Esophagus squamous epithelium (tissue), 5 donors: Measurements from ENCODE around the gene PLA1A. TPM values are rescaled to one million over a fixed set of nuclear protein-coding genes. Genes with fewer than 3 reads are reported as not detected.

Source experiments
- DNase-seq: peaks from one replicate; lab custom pipeline; 2025; lab: John Stamatoyannopoulos, UW
- H3K27ac ChIP-seq, 4 donors: fragments of 200-600 bp; sonication (generic); one replicate each; pipeline ENCODE4 v1.5.1; 2016 to 2019; ENCODE audit warnings: mild to moderate bottlenecking in 1 of 4
- H3K27me3 ChIP-seq, 4 donors: fragments of 200-600 bp; sonication (generic); 1 replicate in 3 of 4; 2 replicates in 1 of 4; pipeline versions ENCODE4 v1.5.1 to v1.6.0; 2017 to 2021; ENCODE audit warnings: antibody characterized with exemption in 1 of 4
- H3K36me3 ChIP-seq, 3 donors: fragments of 200-600 bp; sonication (generic); one replicate each; pipeline ENCODE4 v1.5.1; 2016 to 2019
- H3K4me1 ChIP-seq, 3 donors: fragments of 200-600 bp; sonication (generic); one replicate each; pipeline ENCODE4 v1.5.1; 2017 to 2019
- H3K4me3 ChIP-seq, 4 donors: fragments of 200-600 bp; sonication (generic); 1 replicate in 3 of 4; 2 replicates in 1 of 4; pipeline ENCODE4 v1.5.1; 2016 to 2019; ENCODE audit warnings: mild to moderate bottlenecking in 2 of 4, moderate library complexity in 1 of 4
- H3K9me3 ChIP-seq, 3 donors: fragments of 200-600 bp; sonication (generic); one replicate each; pipeline ENCODE4 v1.5.1; 2016 to 2019
- POLR2A ChIP-seq, 4 donors: fragments of 450-650 bp; IDR thresholded peaks; one replicate each; pipeline ENCODE4 v1.6.1; 2017; ENCODE audit warnings: antibody characterized with exemption in 4 of 4, mild to moderate bottlenecking in 4 of 4, moderate library complexity in 3 of 4
- WGBS, 2 donors: methylation state at CpG; one replicate each; pipeline ENCODE4 v1.1.5; 2018; 5-methylcytosine and 5-hydroxymethylcytosine counted together
- intact Hi-C: fragments of 100-400 bp; cut with DNase I; formaldehyde crosslinking; loops from one replicate; pipeline ENCODE4 v1.15.0; 2022
- total RNA-seq, 4 donors: library from RNA; depleted of rRNA; stranded (reverse); fragments of >200 nt; gene quantifications; one replicate each; pipeline ENCODE4 v1.1.0, GENCODE V29; 2016
- TF ChIP-seq, protein P1 (sequence below), 6 experiments: fragments of 450-650 bp in 4 of 6; fragments of 200-600 bp in 2 of 6; sonication (generic) in 2 of 6; IDR thresholded peaks; one replicate each; pipeline ENCODE4 v1.5.1; 2016 to 2019; ENCODE audit warnings: antibody characterized with exemption in 6 of 6, mild to moderate bottlenecking in 4 of 6, moderate library complexity in 4 of 6
- donor health status: DM: yes; HTN: yes; CAD: no.

PLA1A gene
- total RNA-seq, 4 donors from 2014 or later, result 0.41 to 1.5 (median 0.79) TPM; not detected in 1

DNA sequence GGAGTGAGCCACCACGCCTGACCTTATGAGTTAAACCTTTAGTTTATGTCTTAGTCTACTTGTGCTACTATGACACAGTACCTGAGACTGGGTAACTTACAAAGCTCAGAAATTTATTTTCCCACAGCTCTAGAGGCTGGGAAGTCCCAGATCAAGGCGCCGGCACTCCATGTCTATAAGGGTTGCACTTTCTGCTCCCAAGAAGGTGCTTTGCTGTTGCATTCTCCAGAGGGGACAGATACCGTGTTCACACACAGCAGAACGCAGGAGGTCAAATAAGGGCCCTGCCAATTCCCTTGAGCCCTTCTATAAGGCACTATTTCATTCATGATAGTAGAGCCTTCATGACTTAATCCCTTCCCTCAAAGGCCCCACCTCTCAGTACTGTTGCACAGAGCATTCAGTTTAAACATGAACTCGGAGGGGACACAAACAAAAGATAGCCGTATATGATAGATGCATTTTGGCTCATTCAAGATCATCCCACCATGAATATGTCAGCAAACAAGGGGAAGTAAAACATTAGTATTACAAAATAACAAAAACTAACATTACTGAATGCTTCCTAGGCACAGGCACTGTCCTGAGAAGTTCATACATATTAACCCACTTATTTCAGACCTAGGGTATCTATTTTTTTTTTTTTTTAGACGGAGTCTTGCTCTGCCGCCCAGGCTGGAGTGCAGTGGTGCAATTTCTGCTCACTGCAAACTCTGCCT lies 26.5 kb downstream of the PLA1A start:
- H3K27me3 ChIP-seq, result no peaks in the 10 kb centered on the region
- no peak overlapping the region for H3K27ac ChIP-seq
- no peak for DNase-seq
- no peaks in the 10 kb centered on the region for H3K36me3 ChIP-seq
- no peak for TF ChIP-seq POLR2A (IDR thresholded peaks at IDR 0.05)
- TF ChIP-seq, protein P1, sequence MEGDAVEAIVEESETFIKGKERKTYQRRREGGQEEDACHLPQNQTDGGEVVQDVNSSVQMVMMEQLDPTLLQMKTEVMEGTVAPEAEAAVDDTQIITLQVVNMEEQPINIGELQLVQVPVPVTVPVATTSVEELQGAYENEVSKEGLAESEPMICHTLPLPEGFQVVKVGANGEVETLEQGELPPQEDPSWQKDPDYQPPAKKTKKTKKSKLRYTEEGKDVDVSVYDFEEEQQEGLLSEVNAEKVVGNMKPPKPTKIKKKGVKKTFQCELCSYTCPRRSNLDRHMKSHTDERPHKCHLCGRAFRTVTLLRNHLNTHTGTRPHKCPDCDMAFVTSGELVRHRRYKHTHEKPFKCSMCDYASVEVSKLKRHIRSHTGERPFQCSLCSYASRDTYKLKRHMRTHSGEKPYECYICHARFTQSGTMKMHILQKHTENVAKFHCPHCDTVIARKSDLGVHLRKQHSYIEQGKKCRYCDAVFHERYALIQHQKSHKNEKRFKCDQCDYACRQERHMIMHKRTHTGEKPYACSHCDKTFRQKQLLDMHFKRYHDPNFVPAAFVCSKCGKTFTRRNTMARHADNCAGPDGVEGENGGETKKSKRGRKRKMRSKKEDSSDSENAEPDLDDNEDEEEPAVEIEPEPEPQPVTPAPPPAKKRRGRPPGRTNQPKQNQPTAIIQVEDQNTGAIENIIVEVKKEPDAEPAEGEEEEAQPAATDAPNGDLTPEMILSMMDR (IDR thresholded peaks at IDR 0.05), result no peak
- WGBS, 2 donors, result 71 to 80% methylated on average over 7 to 9 of the region's 9 CpGs
- intact Hi-C loops, result no loop called here
- peaks cover 0 to 28% (median 3%) of the 10 kb centered on the region in 3 donors for H3K4me1 ChIP-seq
- H3K9me3 ChIP-seq, result no peaks in the 10 kb centered on the region
- H3K4me3 ChIP-seq, result no peak overlapping the region

DNA sequence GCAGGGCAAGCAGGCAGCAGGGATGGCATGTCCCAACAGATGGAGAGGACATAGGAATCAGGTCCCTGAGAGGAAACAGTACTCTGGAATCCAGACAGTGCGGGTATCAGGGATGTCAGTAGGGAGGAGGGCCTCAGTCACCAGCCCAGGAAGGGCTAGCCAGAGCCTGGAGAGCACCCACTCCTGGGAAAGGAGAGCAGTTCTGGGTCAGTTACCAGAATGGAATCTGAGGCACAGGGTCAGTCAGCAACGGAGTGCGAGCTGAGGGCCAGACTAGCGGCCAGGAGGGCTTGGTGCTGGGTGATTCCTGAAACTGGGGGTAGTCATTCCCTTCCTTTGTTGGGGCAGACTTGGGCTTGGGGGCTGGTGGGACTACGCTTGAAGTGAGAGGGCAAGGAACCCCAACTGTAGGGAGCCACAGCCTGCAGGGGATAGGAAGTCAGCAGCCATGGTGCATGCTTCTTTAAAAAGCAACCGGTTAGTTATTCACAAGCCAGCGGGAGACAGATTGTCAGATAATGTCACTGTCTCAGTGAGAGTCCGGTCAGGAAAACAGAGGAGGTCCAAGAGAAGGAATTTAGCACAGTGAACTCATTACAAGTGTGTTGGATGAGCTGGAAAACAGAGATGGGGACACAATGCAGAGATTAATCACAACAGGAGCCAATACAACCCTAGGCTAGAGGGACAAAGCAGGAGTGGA lies 27.9 kb downstream of the PLA1A start:
- TF ChIP-seq, protein P1 (IDR thresholded peaks at IDR 0.05), result no peak
- TF ChIP-seq POLR2A (IDR thresholded peaks at IDR 0.05), result no peak
- H3K27ac ChIP-seq, result peak overlapping the region in 1 of 4 donors; percentile 49

DNA sequence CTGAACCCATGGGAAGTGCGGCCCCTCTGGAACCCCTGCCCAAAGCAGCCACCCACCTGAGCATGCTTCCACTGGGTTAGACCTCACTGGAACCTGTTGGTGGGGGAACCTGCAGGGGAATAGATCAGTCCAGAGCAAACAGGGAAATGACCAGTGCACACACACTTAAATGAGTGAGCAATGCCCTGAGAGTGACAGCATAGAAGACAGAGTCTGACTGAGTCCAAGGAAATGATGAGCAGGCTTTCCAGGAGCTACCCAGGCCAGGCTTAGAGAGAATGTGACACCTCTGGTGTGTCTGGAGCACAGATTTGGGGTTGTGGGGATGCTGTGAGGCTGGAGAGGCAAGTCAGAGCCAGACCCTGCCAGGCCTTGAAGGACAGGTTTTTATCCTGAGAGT lies 28.5 kb downstream of the PLA1A start:
- 75% methylated on average over 1 of the region's 1 CpG; no CpG with 5 or more reads in 1 of the 2 donors for WGBS, 2 donors
- no peak for TF ChIP-seq POLR2A (IDR thresholded peaks at IDR 0.05)
- TF ChIP-seq, protein P1 (IDR thresholded peaks at IDR 0.05), result no peak
- intact Hi-C loops, result no loop called here
- no peaks in the 10 kb centered on the region for H3K36me3 ChIP-seq
- no peak overlapping the region for H3K4me3 ChIP-seq
- H3K9me3 ChIP-seq, result no peaks in the 10 kb centered on the region
- no peaks in the 10 kb centered on the region for H3K27me3 ChIP-seq
- H3K27ac ChIP-seq, result peak overlapping the region in 1 of 4 donors; percentile 49
- peaks cover 0 to 41% (median 15%) of the 10 kb centered on the region in 3 donors for H3K4me1 ChIP-seq
- DNase-seq, result no peak

More for the DNA sequence above, 27.9 kb downstream of the PLA1A start:
- H3K27me3 ChIP-seq, result no peaks in the 10 kb centered on the region
- no peak for DNase-seq
- H3K4me1 ChIP-seq, result peaks cover 0 to 37% (median 11%) of the 10 kb centered on the region in 3 donors
- no peak overlapping the region for H3K4me3 ChIP-seq
- H3K36me3 ChIP-seq, result no peaks in the 10 kb centered on the region
- H3K9me3 ChIP-seq, result no peaks in the 10 kb centered on the region
- intact Hi-C loops, result no loop called here
- WGBS, 2 donors, result 68 to 74% methylated on average over 5 to 7 of the region's 8 CpGs

DNA sequence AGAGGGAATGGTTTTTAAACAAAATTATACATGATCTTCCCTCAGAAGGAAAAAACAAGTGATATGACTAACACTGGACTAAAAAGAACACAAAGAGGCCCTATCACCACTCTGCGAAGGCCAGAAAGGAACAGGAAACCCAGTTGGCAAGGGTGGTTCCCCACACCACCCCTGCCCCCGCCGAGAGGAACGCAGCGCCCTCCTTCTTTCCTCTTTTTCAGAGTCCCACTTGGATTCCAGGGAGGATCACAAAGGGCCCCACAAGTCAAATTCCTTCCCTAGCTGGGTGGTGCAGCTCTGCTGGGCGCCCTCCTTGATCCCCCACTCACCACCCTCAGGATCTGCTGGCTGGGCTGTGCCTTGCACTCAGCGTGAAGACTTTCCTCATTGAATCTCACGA lies 29.8 kb downstream of the PLA1A start:
- 51 to 68% methylated on average over 8 of the region's 8 CpGs for WGBS, 2 donors
- Histone ChIP-seq H3K4me1 (peaks cover 0 to 41% (median 22%) of the 10 kb centered on the region in 3 donors), H3K4me3 (no peak overlapping the region), H3K27me3 (no peaks in the 10 kb centered on the region), H3K9me3 (no peaks in the 10 kb centered on the region), H3K36me3 (no peaks in the 10 kb centered on the region), H3K27ac (peak overlapping the region in 3 of 4 donors; percentile 50 to 79 (median 50))
- TF ChIP-seq, protein P1 (IDR thresholded peaks at IDR 0.05), result no peak
- no peak for TF ChIP-seq POLR2A (IDR thresholded peaks at IDR 0.05)
- intact Hi-C loops, result no loop called here
- no peak for DNase-seq

DNA sequence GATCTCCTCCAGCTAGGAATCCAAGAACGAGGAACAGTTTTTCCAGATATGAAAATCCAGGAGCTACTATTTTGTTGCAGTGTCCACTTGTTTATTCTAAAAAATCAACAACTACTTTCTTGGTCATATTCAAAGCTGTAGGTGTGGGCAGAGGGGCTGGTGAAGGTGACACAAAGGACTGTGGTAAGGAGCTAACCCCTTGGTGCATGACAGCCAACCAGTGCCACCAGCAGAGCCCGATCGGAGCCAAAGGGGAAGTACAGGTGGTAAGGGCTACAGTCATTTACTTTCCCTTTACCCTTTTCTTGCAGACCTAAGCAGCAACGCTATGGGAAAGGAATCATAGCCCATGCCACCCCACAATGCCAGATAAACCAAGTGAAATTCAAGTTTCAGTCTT lies 30.7 kb downstream of the PLA1A start:
- intact Hi-C loops, result no loop called here
- H3K27me3 ChIP-seq, result no peaks in the 10 kb centered on the region
- TF ChIP-seq, protein P1 (IDR thresholded peaks at IDR 0.05), result no peak
- TF ChIP-seq POLR2A (IDR thresholded peaks at IDR 0.05), result no peak
- peaks cover 0 to 41% (median 22%) of the 10 kb centered on the region in 3 donors for H3K4me1 ChIP-seq
- peak overlapping the region in 3 of 4 donors; percentile 48 to 79 (median 50) for H3K27ac ChIP-seq
- no peaks in the 10 kb centered on the region for H3K36me3 ChIP-seq
- 64 to 66% methylated on average over 4 of the region's 4 CpGs for WGBS, 2 donors
- no peaks in the 10 kb centered on the region for H3K9me3 ChIP-seq
- no peak for DNase-seq
- H3K4me3 ChIP-seq, result no peak overlapping the region
